RWPE2 (cell line): ENCODE measurements around the gene AGMO.

Experiments
- ATAC-seq: fragments of 200-7000 bp; cut with Tn5 transposase; 3 replicates; pipeline ENCODE4 v1.9.1; 2021; ENCODE audit warnings: low read depth
- DNase-seq: peaks from one replicate; pipeline ENCODE4 v3.0.0-alpha.2; 2020; ENCODE audit warnings: low spot score
- H3K27ac ChIP-seq: fragments of 450-650 bp; 2 replicates; pipeline ENCODE4 v1.5.1; 2017; ENCODE audit warnings: mild to moderate bottlenecking; ENCODE audit not compliant: poor library complexity, severe bottlenecking
- H3K27me3 ChIP-seq: fragments of 250-450 bp; sonication (Bioruptor Pico); 2 replicates; pipeline ENCODE4 v1.5.1; 2021; ENCODE audit warnings: mild to moderate bottlenecking, moderate library complexity; ENCODE audit not compliant: insufficient read depth, poor library complexity, severe bottlenecking
- H3K36me3 ChIP-seq: fragments of 250-450 bp; sonication (Bioruptor Pico); 2 replicates; pipeline ENCODE4 v1.5.1; 2020; ENCODE audit warnings: low read depth, mild to moderate bottlenecking, moderate library complexity
- H3K4me1 ChIP-seq: fragments of 250-450 bp; sonication (Bioruptor Pico); 2 replicates; pipeline ENCODE4 v1.5.1; 2021; ENCODE audit warnings: mild to moderate bottlenecking, moderate library complexity; ENCODE audit not compliant: insufficient read depth, poor library complexity, severe bottlenecking
- H3K4me3 ChIP-seq: fragments of 250-450 bp; sonication (Bioruptor Pico); 2 replicates; pipeline ENCODE4 v1.5.1; 2021; ENCODE audit warnings: mild to moderate bottlenecking, moderate library complexity; ENCODE audit not compliant: severe bottlenecking
- H3K9me3 ChIP-seq: fragments of 250-450 bp; sonication (Bioruptor Pico); 2 replicates; pipeline ENCODE4 v1.5.1; 2021; ENCODE audit warnings: mild to moderate bottlenecking, moderate library complexity; ENCODE audit not compliant: severe bottlenecking
- CTCF ChIP-seq: fragments of 450-650 bp; IDR thresholded peaks from one replicate; pipeline ENCODE4 v1.5.1; 2017; ENCODE audit warnings: mild to moderate bottlenecking, moderate library complexity; ENCODE audit not compliant: poor library complexity, severe bottlenecking

AGMO gene

GRCh38 chr7:15167912-15168311, 393.9 kb downstream of the AGMO start:
- Histone ChIP-seq H3K9me3 (no peaks in the 10 kb centered on the region), H3K27me3 (no peaks in the 10 kb centered on the region), H3K36me3 (no peaks in the 10 kb centered on the region), H3K27ac (no peak overlapping the region), H3K4me1 (no peaks in the 10 kb centered on the region), H3K4me3 (no peak overlapping the region)
- ATAC-seq (no peak), DNase-seq (no peak)
- no peak for TF ChIP-seq CTCF

DNA sequence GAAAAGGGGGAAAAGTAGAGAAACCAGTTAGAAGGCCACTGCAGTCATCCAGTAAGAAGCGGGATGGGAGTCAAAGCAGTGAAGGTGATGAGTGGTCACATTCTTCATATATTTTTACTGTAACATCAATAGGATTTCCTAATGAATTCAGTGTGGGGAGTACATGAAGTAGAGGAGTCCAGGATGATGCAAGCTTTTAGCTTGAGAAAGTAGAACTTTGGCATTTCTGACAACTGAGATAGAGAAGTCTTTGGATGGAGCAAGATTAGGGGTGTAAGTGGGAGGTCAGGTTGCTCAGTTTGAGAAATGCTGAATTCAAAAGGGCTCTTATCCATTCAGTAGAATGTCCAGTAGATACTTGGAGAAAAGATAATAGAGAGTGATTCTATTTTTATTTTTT, 395.2 kb downstream of the AGMO start:
- Histone ChIP-seq H3K4me3 (no peak overlapping the region), H3K27me3 (no peaks in the 10 kb centered on the region), H3K36me3 (no peaks in the 10 kb centered on the region), H3K9me3 (no peaks in the 10 kb centered on the region), H3K27ac (no peak overlapping the region), H3K4me1 (no peaks in the 10 kb centered on the region)
- no peak for ATAC-seq
- TF ChIP-seq CTCF, result no peak
- DNase-seq, result no peak

DNA sequence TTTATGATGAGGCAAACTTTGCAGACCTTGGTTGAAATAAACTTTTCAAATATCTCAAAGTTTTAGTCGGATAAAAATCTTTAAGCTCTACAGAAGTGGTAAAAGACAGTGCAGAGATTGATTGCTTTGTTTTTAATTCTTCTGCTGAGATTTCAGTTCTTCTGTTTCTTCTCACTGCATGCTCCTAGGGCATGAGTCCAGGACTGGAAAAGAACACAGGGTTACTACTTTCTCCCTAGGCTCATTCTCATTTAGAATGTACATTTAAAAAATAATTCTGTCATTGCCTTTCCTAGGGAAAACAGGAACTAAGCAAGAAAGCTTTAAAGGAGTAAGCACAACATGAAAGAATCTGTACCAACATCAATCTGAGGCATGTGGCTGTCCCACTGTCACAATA, 402.6 kb downstream of the AGMO start:
- no peaks in the 10 kb centered on the region for H3K27me3 ChIP-seq
- H3K9me3 ChIP-seq, result no peaks in the 10 kb centered on the region
- no peak overlapping the region for H3K27ac ChIP-seq
- no peaks in the 10 kb centered on the region for H3K4me1 ChIP-seq
- no peak overlapping the region for H3K4me3 ChIP-seq
- DNase-seq (no peak), ATAC-seq (no peak)
- no peaks in the 10 kb centered on the region for H3K36me3 ChIP-seq
- TF ChIP-seq CTCF, result no peak

DNA sequence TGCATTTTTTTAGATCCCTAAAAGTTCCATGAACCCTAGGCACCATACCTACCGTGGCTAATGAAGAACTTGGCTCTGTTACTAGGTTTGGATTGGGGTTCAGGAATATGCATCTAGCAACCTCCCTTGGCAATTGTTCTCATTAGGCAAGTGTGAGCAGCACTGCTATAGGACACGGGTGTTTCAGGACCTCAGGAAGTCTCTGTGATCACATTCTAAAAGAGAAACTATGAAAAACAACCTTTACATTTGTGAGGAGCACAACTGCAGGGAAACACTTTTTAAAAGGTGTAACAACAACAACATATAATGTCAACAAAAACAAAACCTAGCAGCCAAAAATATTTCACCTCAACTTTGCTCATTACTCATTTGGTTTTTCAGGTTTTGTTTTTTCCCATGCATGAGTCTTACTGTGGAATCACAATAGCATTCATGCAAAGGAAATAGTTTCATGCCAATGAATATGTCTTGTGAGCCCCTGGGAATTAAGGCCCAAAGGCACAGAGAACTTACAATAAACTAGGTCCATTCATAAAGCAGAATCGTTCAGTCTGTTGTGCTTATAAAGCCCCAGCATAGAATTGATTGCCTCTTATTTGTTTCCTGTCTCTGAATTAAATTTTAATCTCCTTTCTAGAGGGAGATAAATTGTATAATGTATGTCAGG, 403.5 kb downstream of the AGMO start:
- Histone ChIP-seq H3K4me1 (no peaks in the 10 kb centered on the region), H3K4me3 (no peak overlapping the region), H3K9me3 (no peaks in the 10 kb centered on the region), H3K36me3 (no peaks in the 10 kb centered on the region), H3K27ac (no peak overlapping the region), H3K27me3 (no peaks in the 10 kb centered on the region)
- no peak for ATAC-seq
- TF ChIP-seq CTCF, result no peak
- no peak for DNase-seq
